Hepatocyte (in vitro differentiated cells): Measurements from ENCODE around the gene HSD3B7.

Experiments used
- CTCF ChIP-seq: fragments of 200-600 bp; sonication (generic); IDR thresholded peaks from 2 replicates; pipeline ENCODE4 v1.5.1; 2016; ENCODE audit warnings: antibody characterized with exemption, mild to moderate bottlenecking; ENCODE audit not compliant: poor library complexity
- EZH2phosphoT487 ChIP-seq: fragments of 200-600 bp; sonication (generic); IDR thresholded peaks from one replicate; pipeline ENCODE4 v1.6.1; 2018; ENCODE audit warnings: antibody characterized with exemption, mild to moderate bottlenecking, low read depth, moderate library complexity; ENCODE audit not compliant: unreplicated experiment, severe bottlenecking

GRCh38 chr16:30965436-30965835 lies 19.6 kb upstream of the HSD3B7 start:
- no peak for TF ChIP-seq CTCF
- no peak for TF ChIP-seq EZH2phosphoT487
